ENCODE measurements around the gene SFTA2. TPM values are rescaled to one million over a fixed set of nuclear protein-coding genes. Genes with fewer than 3 reads are reported as not detected.

The SFTA2 gene
- total and polyA plus RNA-seq, 11 donors: not detected

GRCh38 chr6:30964075-30964474, 32.1 kb upstream of the SFTA2 start:
- intact Hi-C loops (cut with DNase I): no loop called here
- TF ChIP-seq CTCF (IDR thresholded peaks at IDR 0.05) (no peak), POLR2A (IDR thresholded peaks at IDR 0.05) (no peak)
- H3K27me3 ChIP-seq: peaks cover 0 to 15% (median 0%) of the 10 kb centered on the region in 9 donors
- ATAC-seq (peak in 1 of 4 donors; percentile 13), DNase-seq (no peak)
- 66 to 92% (median 80%) methylated on average over 4 of the region's 4 CpGs for WGBS, 4 donors
- H3K4me3 ChIP-seq: no peak overlapping the region
- no peaks in the 10 kb centered on the region for H3K36me3 ChIP-seq
- no peak overlapping the region for H3K27ac ChIP-seq
- no peaks in the 10 kb centered on the region for H3K9me3 ChIP-seq
- H3K4me1 ChIP-seq: no peaks in the 10 kb centered on the region

- Histone ChIP-seq H3K27me3 (peaks cover 0 to 15% (median 0%) of the 10 kb centered on the region in 9 donors), H3K27ac (no peak overlapping the region), H3K4me1 (no peaks in the 10 kb centered on the region), H3K9me3 (no peaks in the 10 kb centered on the region), H3K36me3 (no peaks in the 10 kb centered on the region), H3K4me3 (no peak overlapping the region)
- no peak for TF ChIP-seq POLR2A (IDR thresholded peaks at IDR 0.05)
- no peak for TF ChIP-seq CTCF (IDR thresholded peaks at IDR 0.05)
- no peak for DNase-seq
- intact Hi-C loops (cut with DNase I): no loop called here
- WGBS, 4 donors: 76 to 88% (median 86%) methylated on average over 6 of the region's 6 CpGs
- no peak for ATAC-seq
These were observed 31.7 kb upstream of the SFTA2 start for GRCh38 chr6:30963641-30964040.

- peaks cover 0 to 15% (median 0%) of the 10 kb centered on the region in 9 donors for H3K27me3 ChIP-seq
- no peak for ATAC-seq
- intact Hi-C loops (cut with DNase I): no loop called here
These were observed 30.7 kb upstream of the SFTA2 start for GRCh38 chr6:30962716-30963115.

GRCh38 chr6:30960907-30961673, 29.1 kb upstream of the SFTA2 start:
- DNase-seq (no peak), ATAC-seq (no peak)
- Histone ChIP-seq H3K27me3 (peaks cover 0 to 26% (median 0%) of the 10 kb centered on the region in 9 donors), H3K36me3 (no peaks in the 10 kb centered on the region), H3K4me1 (peaks cover 0 to 2% (median 0%) of the 10 kb centered on the region in 12 donors), H3K9me3 (no peaks in the 10 kb centered on the region), H3K27ac (no peak overlapping the region), H3K4me3 (no peak overlapping the region)
- no peak for TF ChIP-seq CTCF (IDR thresholded peaks at IDR 0.05)
- TF ChIP-seq POLR2A (IDR thresholded peaks at IDR 0.05): no peak
- WGBS, 4 donors: 71 to 83% (median 79%) methylated on average over 9 of the region's 9 CpGs
- intact Hi-C loops (cut with DNase I): no loop called here

More at GRCh38 chr6:30962716-30963115, 30.7 kb upstream of the SFTA2 start:
- no peaks in the 10 kb centered on the region for H3K9me3 ChIP-seq
- H3K4me1 ChIP-seq: no peaks in the 10 kb centered on the region
- H3K36me3 ChIP-seq: no peaks in the 10 kb centered on the region
- DNase-seq: no peak
- no peak for TF ChIP-seq POLR2A (IDR thresholded peaks at IDR 0.05)
- TF ChIP-seq CTCF (IDR thresholded peaks at IDR 0.05): no peak
- no peak overlapping the region for H3K4me3 ChIP-seq
- H3K27ac ChIP-seq: no peak overlapping the region
